Panc1 (cell line): ENCODE measurements around the gene TRIM15. TPM values are rescaled to one million over a fixed set of nuclear protein-coding genes. Genes with fewer than 3 reads are reported as not detected.

Source experiments
- ATAC-seq: fragments of 200-7000 bp; cut with Tn5 transposase; 2 replicates; pipeline ENCODE4 v1.9.1; 2020; ENCODE audit warnings: mild to moderate bottlenecking, moderate library complexity
- BruUV-seq: library from RNA; stranded (reverse); fragments of 400-500 nt; replicated peaks from 2 replicates; lab custom pipeline; 2021; lab: Mats Ljungman, UMichigan
- CTCF ChIA-PET: fragments of 300-600 bp; sonication (Branson Sonifier 250); formaldehyde crosslinking; loops from one replicate; lab custom pipeline; 2022; ENCODE audit warnings: antibody characterized with exemption; lab: Charles Lee
- POLR2A ChIA-PET: fragments of 300-600 bp; sonication (Branson Sonifier 250); formaldehyde crosslinking; loops from one replicate; lab custom pipeline; 2022; ENCODE audit warnings: antibody characterized with exemption; lab: Charles Lee
- DNase-seq: peaks from one replicate; pipeline ENCODE4 v3.0.0-alpha.2; 2010; ENCODE audit warnings: low read depth, low spot score
- H3K27ac ChIP-seq: 2 replicates; pipeline ENCODE4 v1.5.1; 2011; ENCODE audit warnings: mild to moderate bottlenecking, low read length, inconsistent platforms
- H3K27me3 ChIP-seq: fragments of 200-500 bp; sonication (Bioruptor generic); 2 replicates; pipeline ENCODE4 v1.6.0; 2014; ENCODE audit warnings: low read length, inconsistent platforms; ENCODE audit not compliant: control insufficient read depth, insufficient read depth
- H3K36me3 ChIP-seq: fragments of 200-500 bp; sonication (Bioruptor generic); 2 replicates; pipeline ENCODE4 v1.5.1; 2014; ENCODE audit warnings: inconsistent platforms, mild to moderate bottlenecking, low read length, moderate library complexity; ENCODE audit not compliant: control insufficient read depth, insufficient read depth
- H3K4me1 ChIP-seq: 2 replicates; pipeline ENCODE4 v1.5.1; 2011; ENCODE audit warnings: inconsistent platforms, mild to moderate bottlenecking, low read length, moderate library complexity; ENCODE audit not compliant: control insufficient read depth, insufficient read depth
- H3K4me3 ChIP-seq, 2 experiments: 2 replicates each; pipeline ENCODE4 v1.5.1; 2011 to 2012; ENCODE audit warnings: low read depth in 2 of 2, low read length in 2 of 2, mild to moderate bottlenecking in 2 of 2, inconsistent platforms in 1 of 2, moderate library complexity in 1 of 2
- H3K9me3 ChIP-seq: fragments of 200-500 bp; sonication (Bioruptor generic); 2 replicates; pipeline ENCODE4 v1.5.1; 2014; ENCODE audit warnings: low read depth, mild to moderate bottlenecking, inconsistent platforms, low read length, moderate library complexity; ENCODE audit not compliant: control insufficient read depth, insufficient read depth
- CTCF ChIP-seq: fragments of 450-650 bp; IDR thresholded peaks from 2 replicates; pipeline ENCODE4 v1.5.1; 2017; ENCODE audit warnings: mild to moderate bottlenecking
- POLR2AphosphoS5 ChIP-seq: IDR thresholded peaks from 2 replicates; pipeline ENCODE4 v1.6.1; 2012; ENCODE audit warnings: mild to moderate bottlenecking, low read depth, low read length, moderate library complexity
- REST ChIP-seq, 2 experiments: IDR thresholded peaks; 2 replicates each; pipeline ENCODE4 v1.6.1; 2011 to 2012; ENCODE audit warnings: low read depth in 2 of 2, control low read depth in 1 of 2, low read length in 1 of 2, mild to moderate bottlenecking in 1 of 2, moderate library complexity in 1 of 2; ENCODE audit not compliant: insufficient read depth in 1 of 2
- SIN3A ChIP-seq: IDR thresholded peaks from 2 replicates; pipeline ENCODE4 v1.6.1; 2012; ENCODE audit warnings: low read depth, mild to moderate bottlenecking, low read length, moderate library complexity, borderline replicate concordance; ENCODE audit not compliant: insufficient read depth
- TCF7L2 ChIP-seq: IDR thresholded peaks from 2 replicates; pipeline ENCODE4 v1.6.1; 2011; ENCODE audit warnings: mild to moderate bottlenecking, low read depth, low read length, inconsistent platforms
- in situ Hi-C: cut with HindIII; loops from 2 replicates; pipeline ENCODE4 v1.10.0; 2016; ENCODE audit warnings: low sequenced_read_pairs, low pct_unique_long_range_greater_than_20kb
- intact Hi-C: fragments of 100-400 bp; cut with micrococcal nuclease; formaldehyde crosslinking; loops from one replicate; pipeline ENCODE4 v1.10.0; 2022; ENCODE audit not compliant: unreplicated experiment
- total RNA-seq: library from RNA; stranded (reverse); gene quantifications from one replicate; pipeline ENCODE4 v1.2.1, GENCODE V29; 2021; ENCODE audit not compliant: unreplicated experiment

TRIM15 gene
- total RNA-seq, 1 experiment from 2014 or later: 0.13 TPM

- no peaks in the 10 kb centered on the region for H3K9me3 ChIP-seq
- H3K36me3 ChIP-seq: no peaks in the 10 kb centered on the region
- intact Hi-C loops: no loop called here
- POLR2A ChIA-PET: interaction anchor here (0.6 kb wide), 1 partner anchor 21 kb away, joined by 10 read pairs; no protein-coding TSS in a partner anchor
- ATAC-seq: no peak
- peaks cover 19% of the 10 kb centered on the region for H3K27me3 ChIP-seq
- in situ Hi-C loops: no loop called here
- no peak overlapping the region for H3K27ac ChIP-seq
- BruUV-seq: no TSS peak
- DNase-seq: no peak
- H3K4me3 ChIP-seq: no peak overlapping the region
- peaks cover 10% of the 10 kb centered on the region; the same call in 1 of the 2 replicates for H3K4me1 ChIP-seq
- CTCF ChIA-PET: interaction anchor here (0.7 to 5.5 kb wide), 3 partner anchors 26 to 28 kb away, joined by 3 to 68 read pairs (median 15); no protein-coding TSS in a partner anchor
- TF ChIP-seq POLR2AphosphoS5 (no peak), REST (IDR thresholded peaks at IDR 0.05; ENCODE audit: insufficient read depth in 1 of 2, low read depth in 2 of 2, low read length in 1 of 2) (no peak), TCF7L2 (no peak), CTCF (no peak), SIN3A (no peak)
These were observed 33.8 kb upstream of the TRIM15 start for GRCh38 chr6:30129265-30130178.

GRCh38 chr6:30130179-30130679, 33.1 kb upstream of the TRIM15 start:
- peaks cover 10% of the 10 kb centered on the region; the same call in 1 of the 2 replicates for H3K4me1 ChIP-seq
- CTCF ChIA-PET: interaction anchor here (1.2 to 5.5 kb wide), 3 partner anchors 12 to 29 kb away, joined by 5 to 68 read pairs (median 15); no protein-coding TSS in a partner anchor
- BruUV-seq: no TSS peak
- no peak for DNase-seq
- intact Hi-C loops: no loop called here
- TF ChIP-seq CTCF: no peak
- in situ Hi-C loops: no loop called here
- no peaks in the 10 kb centered on the region for H3K9me3 ChIP-seq
- no peak overlapping the region for H3K4me3 ChIP-seq
- H3K36me3 ChIP-seq: no peaks in the 10 kb centered on the region
- POLR2A ChIA-PET: interaction anchor here (0.6 to 1.2 kb wide), 2 partner anchors 22 to 29 kb away, joined by 4 to 10 read pairs; no protein-coding TSS in a partner anchor
- peaks cover 19% of the 10 kb centered on the region for H3K27me3 ChIP-seq
- no peak for ATAC-seq
- H3K27ac ChIP-seq: no peak overlapping the region
